HEK293T (cell line): ENCODE results near the gene BLOC1S1.

Source experiments
- BHLHE40 ChIP-seq: fragments of 450-650 bp; IDR thresholded peaks from 2 replicates; pipeline ENCODE4 v1.6.1; 2016; ENCODE audit warnings: mild to moderate bottlenecking, moderate library complexity, borderline replicate concordance
- CTBP1 ChIP-seq: fragments of 450-650 bp; IDR thresholded peaks from 2 replicates; pipeline ENCODE4 v1.6.1; 2016; ENCODE audit warnings: borderline replicate concordance
- FOXK2 ChIP-seq: fragments of 450-650 bp; IDR thresholded peaks from 2 replicates; pipeline ENCODE4 v1.6.1; 2016; ENCODE audit warnings: mild to moderate bottlenecking
- FOXM1 ChIP-seq: fragments of 450-650 bp; IDR thresholded peaks from 2 replicates; pipeline ENCODE4 v1.6.1; 2017; ENCODE audit warnings: mild to moderate bottlenecking, borderline replicate concordance
- HDGF ChIP-seq: fragments of 450-650 bp; IDR thresholded peaks from 2 replicates; pipeline ENCODE4 v1.6.1; 2017; ENCODE audit warnings: antibody characterized with exemption, borderline replicate concordance
- LEF1 ChIP-seq: fragments of 450-650 bp; IDR thresholded peaks from 2 replicates; pipeline ENCODE4 v1.6.1; 2017; ENCODE audit warnings: mild to moderate bottlenecking, borderline replicate concordance
- NFRKB ChIP-seq: fragments of 450-650 bp; IDR thresholded peaks from 2 replicates; pipeline ENCODE4 v1.6.1; 2016; ENCODE audit warnings: mild to moderate bottlenecking, moderate library complexity
- PKNOX1 ChIP-seq: fragments of 450-650 bp; IDR thresholded peaks from 2 replicates; pipeline ENCODE4 v1.6.1; 2016
- SP1 ChIP-seq: fragments of 450-650 bp; IDR thresholded peaks from 2 replicates; pipeline ENCODE4 v1.6.1; 2017
- SUZ12 ChIP-seq: fragments of 450-650 bp; IDR thresholded peaks from 2 replicates; pipeline ENCODE4 v1.6.1; 2016; ENCODE audit warnings: mild to moderate bottlenecking
- TARDBP ChIP-seq: fragments of 450-650 bp; IDR thresholded peaks from 2 replicates; pipeline ENCODE4 v1.6.1; 2016
- ZNF384 ChIP-seq: fragments of 450-650 bp; IDR thresholded peaks from 2 replicates; pipeline ENCODE4 v1.6.1; 2016

GRCh38 chr12:55733021-55733555 is 17.2 kb downstream of the BLOC1S1 start:
- TF ChIP-seq TARDBP, result no peak
- no peak for TF ChIP-seq BHLHE40
- TF ChIP-seq ZNF384, result no peak
- TF ChIP-seq PKNOX1, result no peak
- no peak for TF ChIP-seq FOXK2
- no peak for TF ChIP-seq LEF1
- TF ChIP-seq SUZ12, result no peak
- no peak for TF ChIP-seq CTBP1
- TF ChIP-seq HDGF, result no peak
- no peak for TF ChIP-seq SP1
- no peak for TF ChIP-seq NFRKB
- TF ChIP-seq FOXM1, result no peak
